Esophagus muscularis mucosa (tissue), 4 donors: ENCODE measurements around the gene PDZRN3.

Experiments
- EP300 ChIP-seq: sonication (generic); formaldehyde crosslinking; IDR thresholded peaks from one replicate; pipeline ENCODE4 v1.6.1; 2017; ENCODE audit warnings: antibody characterized with exemption
- POLR2A ChIP-seq: fragments of 450-650 bp; IDR thresholded peaks from one replicate; pipeline ENCODE4 v1.6.1; 2017; ENCODE audit warnings: antibody characterized with exemption, moderate library complexity, mild to moderate bottlenecking, low read depth
- POLR2AphosphoS5 ChIP-seq, 2 donors: sonication (generic); formaldehyde crosslinking; IDR thresholded peaks; one replicate each; pipeline ENCODE4 v1.6.1; 2017; ENCODE audit warnings: antibody characterized with exemption in 2 of 2
- TF ChIP-seq, protein P1 (sequence below), 3 experiments: fragments of 200-600 bp in 2 of 3; fragments of 450-650 bp in 1 of 3; sonication (generic) in 2 of 3; IDR thresholded peaks; one replicate each; pipeline ENCODE4 v1.5.1; 2017 to 2019; ENCODE audit warnings: antibody characterized with exemption in 3 of 3, mild to moderate bottlenecking in 2 of 3, moderate library complexity in 1 of 3

- TF ChIP-seq, protein P1, sequence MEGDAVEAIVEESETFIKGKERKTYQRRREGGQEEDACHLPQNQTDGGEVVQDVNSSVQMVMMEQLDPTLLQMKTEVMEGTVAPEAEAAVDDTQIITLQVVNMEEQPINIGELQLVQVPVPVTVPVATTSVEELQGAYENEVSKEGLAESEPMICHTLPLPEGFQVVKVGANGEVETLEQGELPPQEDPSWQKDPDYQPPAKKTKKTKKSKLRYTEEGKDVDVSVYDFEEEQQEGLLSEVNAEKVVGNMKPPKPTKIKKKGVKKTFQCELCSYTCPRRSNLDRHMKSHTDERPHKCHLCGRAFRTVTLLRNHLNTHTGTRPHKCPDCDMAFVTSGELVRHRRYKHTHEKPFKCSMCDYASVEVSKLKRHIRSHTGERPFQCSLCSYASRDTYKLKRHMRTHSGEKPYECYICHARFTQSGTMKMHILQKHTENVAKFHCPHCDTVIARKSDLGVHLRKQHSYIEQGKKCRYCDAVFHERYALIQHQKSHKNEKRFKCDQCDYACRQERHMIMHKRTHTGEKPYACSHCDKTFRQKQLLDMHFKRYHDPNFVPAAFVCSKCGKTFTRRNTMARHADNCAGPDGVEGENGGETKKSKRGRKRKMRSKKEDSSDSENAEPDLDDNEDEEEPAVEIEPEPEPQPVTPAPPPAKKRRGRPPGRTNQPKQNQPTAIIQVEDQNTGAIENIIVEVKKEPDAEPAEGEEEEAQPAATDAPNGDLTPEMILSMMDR (IDR thresholded peaks at IDR 0.05), result no peak
- TF ChIP-seq POLR2A, result no peak
- no peak for TF ChIP-seq POLR2AphosphoS5 (IDR thresholded peaks at IDR 0.05)
- no peak for TF ChIP-seq EP300
Measured at GRCh38 chr3:73471986-73472787, 152.6 kb downstream of the PDZRN3 start.
